OCI-M1 (cell line): Measurements from ENCODE around the gene RRP9.
A peak's percentile ranks its signal among the peaks of the same experiment; 100 is the strongest.

Source experiments
- DNase-seq: peaks from one replicate; lab custom pipeline; 2025; lab: John Stamatoyannopoulos, UW

RRP9 gene

GRCh38 chr3:51955893-51956770 lies 14.4 kb upstream of the RRP9 start:
- DNase-seq: no peak

- no peak for DNase-seq
Observed at GRCh38 chr3:51955175-51955892, 13.6 kb upstream of the RRP9 start, which contains the start of gene GPR62. GPR62 (plus strand) TSS chr3:51955381; CDS start chr3:51955653, 272 bp downstream.

- no peak for DNase-seq
Observed at GRCh38 chr3:51954713-51955112, 13.0 kb upstream of the RRP9 start.

- DNase-seq: peak; percentile 35
Observed at GRCh38 chr3:51954105-51954504, 12.4 kb upstream of the RRP9 start.

- DNase-seq: peak; percentile 27
Observed at GRCh38 chr3:51953445-51953844, 11.7 kb upstream of the RRP9 start.

GRCh38 chr3:51950899-51951298 lies 9.2 kb upstream of the RRP9 start:
- no peak for DNase-seq

- DNase-seq: no peak
Observed at GRCh38 chr3:51949121-51949520, 7.4 kb upstream of the RRP9 start.

- DNase-seq: no peak
Observed at GRCh38 chr3:51948016-51948580, 6.4 kb upstream of the RRP9 start.

GRCh38 chr3:51947215-51947900 lies 5.7 kb upstream of the RRP9 start:
- no peak for DNase-seq

- DNase-seq: no peak
Observed at GRCh38 chr3:51946796-51947195, 5.1 kb upstream of the RRP9 start.

- DNase-seq: no peak
Observed at GRCh38 chr3:51945926-51946705, 4.4 kb upstream of the RRP9 start.

GRCh38 chr3:51945031-51945840 lies 3.5 kb upstream of the RRP9 start:
- no peak for DNase-seq

- DNase-seq: no peak
Observed at GRCh38 chr3:51944451-51945021, 2.8 kb upstream of the RRP9 start.

GRCh38 chr3:51943451-51944391 lies 2.0 kb upstream of the RRP9 start:
- no peak for DNase-seq

GRCh38 chr3:51942603-51943450 lies 1.1 kb upstream of the RRP9 start:
- peak; percentile 39 for DNase-seq

GRCh38 chr3:51941463-51941797 lies 274 bp downstream of the RRP9 start:
- DNase-seq: no peak

GRCh38 chr3:51940648-51941462 lies 849 bp downstream of the RRP9 start:
- DNase-seq: no peak
